GM21381 (cell line): ENCODE results near the gene HS1BP3.
A peak's percentile ranks its signal among the peaks of the same experiment; 100 is the strongest.

Source experiments
- ATAC-seq: cut with Tn5 transposase; IDR thresholded peaks from one replicate; pipeline ENCODE4 v1.9.1; 2021; ENCODE audit warnings: mild to moderate bottlenecking, moderate library complexity; ENCODE audit not compliant: unreplicated experiment

Gene HS1BP3

GRCh38 chr2:20603791-20604190, 47.1 kb downstream of the HS1BP3 start:
- ATAC-seq: no peak

GRCh38 chr2:20602803-20603202, 48.1 kb downstream of the HS1BP3 start:
- no peak for ATAC-seq

GRCh38 chr2:20600756-20601325, 50.1 kb downstream of the HS1BP3 start:
- no peak for ATAC-seq

GRCh38 chr2:20599861-20600461, 50.9 kb downstream of the HS1BP3 start:
- ATAC-seq: no peak

GRCh38 chr2:20599001-20599600, 51.8 kb downstream of the HS1BP3 start:
- no peak for ATAC-seq

- no peak for ATAC-seq
Measured at GRCh38 chr2:20597860-20598183, 53.1 kb downstream of the HS1BP3 start.

GRCh38 chr2:20596973-20597859, 53.7 kb downstream of the HS1BP3 start:
- ATAC-seq: no peak

- peak; percentile 2 for ATAC-seq
Measured at GRCh38 chr2:20596193-20596972, 54.5 kb downstream of the HS1BP3 start.

GRCh38 chr2:20595439-20596192, 55.3 kb downstream of the HS1BP3 start:
- peak; percentile 87 for ATAC-seq

- no peak for ATAC-seq
Measured at GRCh38 chr2:20594957-20595356, 55.9 kb downstream of the HS1BP3 start.

GRCh38 chr2:20594048-20594750, 56.7 kb downstream of the HS1BP3 start:
- ATAC-seq: no peak

- no peak for ATAC-seq
Measured at GRCh38 chr2:20593072-20594034, 57.5 kb downstream of the HS1BP3 start.

GRCh38 chr2:20592106-20593071, 58.5 kb downstream of the HS1BP3 start:
- no peak for ATAC-seq

- no peak for ATAC-seq
Measured at GRCh38 chr2:20590704-20591515, 60.0 kb downstream of the HS1BP3 start.

- ATAC-seq: no peak
Measured at GRCh38 chr2:20589975-20590703, 60.8 kb downstream of the HS1BP3 start.
